CD4-positive, alpha-beta T cell (primary cell): ENCODE results near the gene CLEC4M. TPM values are rescaled to one million over a fixed set of nuclear protein-coding genes. Genes with fewer than 3 reads are reported as not detected.
"Not testable (repeated sequence)": the region's sequence is repeated elsewhere in the genome, so short reads cannot be mapped to it uniquely, and the experiment has no call there.

Source experiments
- ATAC-seq: fragments of 200-7000 bp; cut with Tn5 transposase; one replicate; pipeline ENCODE4 v1.10.0; 2022; ENCODE audit warnings: mild to moderate bottlenecking; ENCODE audit not compliant: poor library complexity
- CTCF ChIA-PET: fragments of 350-600 bp; sonication (Branson Sonifier 250); formaldehyde crosslinking; loops from one replicate; lab custom pipeline; 2021; ENCODE audit warnings: antibody characterized with exemption, inconsistent platforms; lab: Charles Lee
- POLR2A ChIA-PET: fragments of 350-600 bp; sonication (Branson Sonifier 250); formaldehyde crosslinking; loops from one replicate; lab custom pipeline; 2021; ENCODE audit warnings: antibody characterized with exemption, inconsistent platforms; lab: Charles Lee
- DNase-seq, 14 experiments: peaks; one replicate each; pipeline ENCODE4 v3.0.0-alpha.2; 2013 to 2020; ENCODE audit warnings: mixed read lengths in 2 of 14
- H3K27ac ChIP-seq, 2 donors: one replicate each; pipeline versions ENCODE4 v1.5.1 to v1.7.0; 2013; ENCODE audit warnings: low read length in 2 of 2, low read depth in 1 of 2, mild to moderate bottlenecking in 1 of 2
- H3K27me3 ChIP-seq, 2 experiments: 1 replicate in 1 of 2; 2 replicates in 1 of 2; pipeline versions ENCODE4 v1.6.1 to v1.7.0; 2013; ENCODE audit warnings: low read length in 2 of 2, control low read depth in 1 of 2, mild to moderate bottlenecking in 1 of 2, moderate library complexity in 1 of 2; ENCODE audit not compliant: insufficient read depth in 2 of 2, control insufficient read depth in 1 of 2
- H3K36me3 ChIP-seq: one replicate; pipeline ENCODE4 v1.6.1; 2013; ENCODE audit warnings: low read length, control low read depth; ENCODE audit not compliant: insufficient read depth
- H3K4me1 ChIP-seq: one replicate; pipeline ENCODE4 v1.6.1; 2013; ENCODE audit warnings: low read length, control low read depth; ENCODE audit not compliant: insufficient read depth
- H3K4me3 ChIP-seq: one replicate; pipeline ENCODE4 v1.5.1; 2013; ENCODE audit warnings: mild to moderate bottlenecking, low read length, moderate library complexity
- H3K9me3 ChIP-seq, 2 experiments: 1 replicate in 1 of 2; 2 replicates in 1 of 2; pipeline versions ENCODE4 v1.6.1 to v1.7.0; 2013; ENCODE audit warnings: low read length in 2 of 2, mild to moderate bottlenecking in 2 of 2, control low read depth in 1 of 2, moderate library complexity in 1 of 2; ENCODE audit not compliant: control insufficient read depth in 1 of 2, insufficient read depth in 1 of 2
- H3K27ac Mint-ChIP-seq: one replicate; pipeline ENCODE4 v1.8.0; 2020; ENCODE audit warnings: mixed read lengths
- H3K27me3 Mint-ChIP-seq: one replicate; pipeline ENCODE4 v1.8.0; 2021; ENCODE audit warnings: mixed read lengths
- H3K36me3 Mint-ChIP-seq: one replicate; pipeline ENCODE4 v1.8.0; 2021; ENCODE audit warnings: low read depth, mixed read lengths
- H3K4me1 Mint-ChIP-seq: one replicate; pipeline ENCODE4 v1.8.0; 2021; ENCODE audit warnings: low read depth, mixed read lengths
- H3K4me3 Mint-ChIP-seq: one replicate; pipeline ENCODE4 v1.8.0; 2020; ENCODE audit warnings: mild to moderate bottlenecking, mixed read lengths
- H3K9me3 Mint-ChIP-seq: one replicate; pipeline ENCODE4 v1.8.0; 2020; ENCODE audit warnings: mixed read lengths
- CTCF ChIP-seq: fragments of 200-600 bp; IDR thresholded peaks from one replicate; pipeline ENCODE4 v1.8.0; 2022; ENCODE audit warnings: antibody characterized with exemption, mild to moderate bottlenecking
- intact Hi-C, 2 experiments: fragments of 100-400 bp; cut with DNase I in 1 of 2; cut with micrococcal nuclease in 1 of 2; formaldehyde crosslinking; loops; one replicate each; pipeline versions ENCODE4 v1.15.1 to v1.9.0; 2023 to 2025; cut with DNase I, micrococcal nuclease
- total RNA-seq, 174 experiments: library from RNA in 2 of 174; stranded (reverse) in 2 of 174; gene quantifications; one replicate each; pipeline ENCODE4 v1.2.3 and lab custom pipeline; 2021 to 2026

CLEC4M gene
- total RNA-seq, 2 experiments from 2014 or later, result not detected

GRCh38 chr19:7744199-7744786, 18.8 kb upstream of the CLEC4M start:
- Histone ChIP-seq H3K9me3 (no peaks in the 10 kb centered on the region), H3K4me1 (no peaks in the 10 kb centered on the region), H3K4me3 (no peak overlapping the region), H3K36me3 (no peaks in the 10 kb centered on the region), H3K27me3 (no peaks in the 10 kb centered on the region), H3K27ac (no peak overlapping the region)
- TF ChIP-seq CTCF, result no peak
- H3K27me3 Mint-ChIP-seq, result peaks cover 21% of the 10 kb centered on the region
- ChIA-PET POLR2A (no interaction called here), CTCF (interaction anchor here (0.8 kb wide), 1 partner anchor 55 kb away, joined by 3 read pairs; no protein-coding TSS in a partner anchor)
- intact Hi-C loops, result no loop called here
- no peaks in the 10 kb centered on the region for H3K4me1 Mint-ChIP-seq
- DNase-seq (no peak), ATAC-seq (no peak)
- peaks cover 2% of the 10 kb centered on the region for H3K9me3 Mint-ChIP-seq
- no peak overlapping the region for H3K27ac Mint-ChIP-seq
- H3K4me3 Mint-ChIP-seq, result no peak overlapping the region
- H3K36me3 Mint-ChIP-seq, result no peaks in the 10 kb centered on the region

GRCh38 chr19:7744871-7745650, 18.0 kb upstream of the CLEC4M start:
- H3K36me3 Mint-ChIP-seq, result no peaks in the 10 kb centered on the region
- no peaks in the 10 kb centered on the region for H3K27me3 ChIP-seq
- H3K27ac ChIP-seq, result no peak overlapping the region
- no peak for TF ChIP-seq CTCF
- H3K9me3 ChIP-seq, result no peaks in the 10 kb centered on the region
- no peak for ATAC-seq
- no peak for DNase-seq
- POLR2A ChIA-PET, result no interaction called here
- no peaks in the 10 kb centered on the region for H3K4me1 ChIP-seq
- CTCF ChIA-PET, result interaction anchor here (0.8 kb wide), 1 partner anchor 54 kb away, joined by 3 read pairs; no protein-coding TSS in a partner anchor
- H3K4me3 Mint-ChIP-seq, result no peak overlapping the region
- intact Hi-C loops, result no loop called here
- H3K36me3 ChIP-seq, result no peaks in the 10 kb centered on the region
- H3K27me3 Mint-ChIP-seq, result peaks cover 21% of the 10 kb centered on the region
- H3K9me3 Mint-ChIP-seq, result peaks cover 2% of the 10 kb centered on the region
- H3K4me3 ChIP-seq, result no peak overlapping the region
- no peaks in the 10 kb centered on the region for H3K4me1 Mint-ChIP-seq
- no peak overlapping the region for H3K27ac Mint-ChIP-seq

GRCh38 chr19:7746306-7746705, 16.7 kb upstream of the CLEC4M start:
- H3K36me3 Mint-ChIP-seq, ATAC-seq, intact Hi-C loops, H3K4me3 Mint-ChIP-seq, H3K4me1 Mint-ChIP-seq, H3K27ac ChIP-seq, H3K36me3 ChIP-seq, H3K27ac Mint-ChIP-seq, H3K9me3 Mint-ChIP-seq, H3K27me3 ChIP-seq, H3K9me3 ChIP-seq, H3K4me1 ChIP-seq, POLR2A ChIA-PET, CTCF ChIA-PET, DNase-seq, H3K4me3 ChIP-seq: not testable (repeated sequence)
- peaks cover 23% of the 10 kb centered on the region for H3K27me3 Mint-ChIP-seq
